ENCODE data around the gene TNN. TPM values are rescaled to one million over a fixed set of nuclear protein-coding genes. Genes with fewer than 3 reads are reported as not detected.

TNN gene
- total and polyA plus RNA-seq, 4 experiments from 2014 or later: not detected

DNA sequence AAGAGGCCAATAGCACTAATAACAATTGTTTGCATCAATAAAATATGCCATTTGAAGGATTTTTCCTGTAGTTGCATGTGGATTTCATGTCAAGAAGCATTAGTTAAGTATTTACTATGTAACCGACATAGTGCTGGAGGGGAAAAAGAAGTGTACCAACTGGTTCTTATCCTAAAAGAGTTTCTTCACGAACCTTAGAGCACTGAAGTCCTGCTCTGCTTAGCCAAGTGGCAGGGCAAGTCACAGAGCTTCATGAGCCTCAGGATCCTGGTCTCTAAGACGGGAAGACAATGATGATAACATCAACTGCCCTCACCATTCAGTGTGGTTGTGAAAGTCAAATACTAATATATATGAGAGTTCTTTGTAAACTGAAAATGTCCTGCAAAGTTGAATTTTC is 110.8 kb downstream of the TNN start:
- peaks cover 65% of the 10 kb centered on the region for H3K4me1 ChIP-seq (ENCODE audit: insufficient read depth, low read length)
- POLR2A ChIA-PET (ENCODE audit: partially characterized antibody): no interaction called here
- H3K4me1 Mint-ChIP-seq: peaks cover 59 to 89% (median 76%) of the 10 kb centered on the region in 4 donors
- no peaks in the 10 kb centered on the region for H3K27me3 ChIP-seq (ENCODE audit: insufficient read depth, low read length)
- peaks cover 29% of the 10 kb centered on the region for H3K36me3 ChIP-seq (ENCODE audit: insufficient read depth, low read length)
- no peak for DNase-seq
- no peaks in the 10 kb centered on the region for H3K27me3 Mint-ChIP-seq
- intact Hi-C loops (cut with micrococcal nuclease): no loop called here
- CTCF ChIA-PET (ENCODE audit: partially characterized antibody): interaction anchor here (1.3 to 1.7 kb wide), 3 partner anchors 10 to 32 kb away, joined by 3 to 4 read pairs (median 3); no protein-coding TSS in a partner anchor
- H3K36me3 Mint-ChIP-seq: peaks cover 73 to 81% of the 10 kb centered on the region in 2 donors
- no peaks in the 10 kb centered on the region for H3K9me3 ChIP-seq (ENCODE audit: control insufficient read depth in 1 of 2, low read length in 2 of 2)
- no peak overlapping the region for H3K4me3 ChIP-seq (ENCODE audit: low read length in 2 of 2)
- peak overlapping the region in 1 of 8 donors; percentile 12 for H3K4me3 Mint-ChIP-seq
- no peak overlapping the region for H3K27ac ChIP-seq (ENCODE audit: low read depth, low read length)
- H3K9me3 Mint-ChIP-seq: peaks cover 0 to 3% (median 0%) of the 10 kb centered on the region in 8 donors
- H3K27ac Mint-ChIP-seq: peak overlapping the region in 4 of 7 donors; percentile 40 to 90 (median 65)

DNA sequence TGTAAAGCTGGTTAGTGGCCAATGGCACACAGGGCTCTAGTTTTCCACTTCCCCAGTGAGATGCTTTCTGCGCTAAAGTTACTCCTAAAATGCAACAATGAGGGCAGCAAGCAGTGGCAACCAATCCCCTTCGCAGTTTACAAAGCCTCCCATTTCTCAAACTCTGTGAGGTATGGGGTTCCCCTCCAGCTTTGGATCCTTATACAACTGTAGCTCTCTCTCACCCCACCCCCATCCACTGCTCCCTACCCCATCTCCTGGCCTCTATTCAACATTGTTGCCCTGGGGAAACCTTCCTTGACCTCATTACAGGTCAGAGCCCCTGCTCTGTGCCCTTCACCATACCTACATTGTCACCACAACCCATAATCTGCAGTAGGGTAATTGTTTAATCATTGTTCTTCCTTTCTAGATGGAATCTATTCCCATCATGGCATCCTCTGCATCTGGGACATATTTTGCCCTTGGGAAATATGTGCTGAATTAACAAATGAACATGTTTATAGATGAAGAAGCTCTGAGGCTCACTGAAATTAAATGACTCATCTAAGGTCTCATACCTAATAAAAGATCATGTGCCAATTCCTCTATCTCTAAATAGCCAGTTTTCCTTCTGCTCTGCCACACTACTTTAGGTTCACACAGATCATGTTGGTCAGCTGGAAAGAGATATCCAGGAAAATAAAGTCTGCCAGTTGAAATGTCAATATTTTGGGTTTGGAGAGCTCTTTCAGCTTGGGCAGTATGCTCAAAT is 112.4 kb downstream of the TNN start:
- intact Hi-C loops (cut with micrococcal nuclease): no loop called here
- no peak overlapping the region for H3K4me3 ChIP-seq (ENCODE audit: low read length in 2 of 2)

DNA sequence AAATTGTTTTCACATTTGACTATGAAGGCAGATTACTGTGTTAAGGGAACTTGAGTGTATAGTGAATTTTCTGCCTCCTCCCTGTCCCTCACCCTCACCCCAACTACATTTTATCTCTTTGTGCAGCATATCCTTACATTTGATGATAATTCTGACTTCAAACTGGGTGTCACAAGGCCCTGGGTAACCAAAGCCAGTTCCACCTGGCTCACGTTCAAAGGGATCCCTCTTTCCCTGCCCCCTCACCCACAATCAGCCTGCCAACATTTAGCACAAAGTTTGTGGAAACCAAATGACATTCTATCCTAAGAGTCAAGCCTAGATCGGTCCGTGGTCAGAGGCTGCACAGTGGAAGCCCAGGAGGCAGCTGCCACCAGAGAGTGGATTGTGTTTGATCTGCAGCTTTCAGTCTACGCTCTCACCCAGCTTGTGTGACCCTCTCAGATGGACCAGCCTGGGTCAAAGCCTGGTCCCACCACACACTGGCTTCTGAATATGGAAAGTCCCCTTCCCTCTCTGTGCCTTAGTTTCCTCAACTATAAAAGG is 114.6 kb downstream of the TNN start:
- intact Hi-C loops (cut with micrococcal nuclease): no loop called here
- H3K27me3 Mint-ChIP-seq: no peaks in the 10 kb centered on the region
- Histone ChIP-seq H3K4me1 (ENCODE audit: insufficient read depth, low read length) (peaks cover 89% of the 10 kb centered on the region), H3K9me3 (ENCODE audit: control insufficient read depth in 1 of 2, low read length in 2 of 2) (no peaks in the 10 kb centered on the region), H3K27me3 (ENCODE audit: insufficient read depth, low read length) (no peaks in the 10 kb centered on the region), H3K4me3 (ENCODE audit: low read length in 2 of 2) (no peak overlapping the region), H3K36me3 (ENCODE audit: insufficient read depth, low read length) (peaks cover 21% of the 10 kb centered on the region), H3K27ac (ENCODE audit: low read depth, low read length) (no peak overlapping the region)
- ChIA-PET CTCF (ENCODE audit: partially characterized antibody) (interaction anchor here (1.1 to 1.9 kb wide), 5 partner anchors 9 to 136 kb away, joined by 3 to 7 read pairs (median 5); no protein-coding TSS in a partner anchor), POLR2A (ENCODE audit: partially characterized antibody) (interaction anchor here (1.1 kb wide), 1 partner anchor 27 kb away, joined by 3 read pairs; no protein-coding TSS in a partner anchor)
- peaks cover 68 to 97% (median 87%) of the 10 kb centered on the region in 4 donors for H3K4me1 Mint-ChIP-seq
- peak overlapping the region in 5 of 7 donors; percentile 57 to 85 (median 68) for H3K27ac Mint-ChIP-seq
- peaks cover 66 to 78% of the 10 kb centered on the region in 2 donors for H3K36me3 Mint-ChIP-seq
- H3K9me3 Mint-ChIP-seq: peaks cover 0 to 3% (median 0%) of the 10 kb centered on the region in 8 donors
- peak overlapping the region in 4 of 8 donors; percentile 6 to 58 (median 18) for H3K4me3 Mint-ChIP-seq
- DNase-seq: no peak

More for the DNA sequence above, 112.4 kb downstream of the TNN start:
- Mint-ChIP-seq H3K4me1 (peaks cover 51 to 90% (median 75%) of the 10 kb centered on the region in 4 donors), H3K27ac (peak overlapping the region in 3 of 7 donors; percentile 37 to 80 (median 43)), H3K4me3 (peak overlapping the region in 3 of 8 donors; percentile 1 to 4 (median 3)), H3K27me3 (no peaks in the 10 kb centered on the region), H3K36me3 (peaks cover 64 to 75% of the 10 kb centered on the region in 2 donors), H3K9me3 (peaks cover 0 to 3% (median 0%) of the 10 kb centered on the region in 8 donors)
- Histone ChIP-seq H3K36me3 (ENCODE audit: insufficient read depth, low read length) (peaks cover 32% of the 10 kb centered on the region), H3K4me1 (ENCODE audit: insufficient read depth, low read length) (peaks cover 68% of the 10 kb centered on the region), H3K27me3 (ENCODE audit: insufficient read depth, low read length) (no peaks in the 10 kb centered on the region), H3K9me3 (ENCODE audit: control insufficient read depth in 1 of 2, low read length in 2 of 2) (no peaks in the 10 kb centered on the region), H3K27ac (ENCODE audit: low read depth, low read length) (no peak overlapping the region)
- no peak for DNase-seq
- POLR2A ChIA-PET (ENCODE audit: partially characterized antibody): interaction anchor here (1.2 kb wide), 1 partner anchor 12 kb away, joined by 4 read pairs; the partner anchor contains the start of gene KIAA0040
- CTCF ChIA-PET (ENCODE audit: partially characterized antibody): interaction anchor here (0.9 to 2.2 kb wide), 5 partner anchors 9 to 138 kb away, joined by 3 to 9 read pairs (median 4); partner anchors contain the start of gene KIAA0040

DNA sequence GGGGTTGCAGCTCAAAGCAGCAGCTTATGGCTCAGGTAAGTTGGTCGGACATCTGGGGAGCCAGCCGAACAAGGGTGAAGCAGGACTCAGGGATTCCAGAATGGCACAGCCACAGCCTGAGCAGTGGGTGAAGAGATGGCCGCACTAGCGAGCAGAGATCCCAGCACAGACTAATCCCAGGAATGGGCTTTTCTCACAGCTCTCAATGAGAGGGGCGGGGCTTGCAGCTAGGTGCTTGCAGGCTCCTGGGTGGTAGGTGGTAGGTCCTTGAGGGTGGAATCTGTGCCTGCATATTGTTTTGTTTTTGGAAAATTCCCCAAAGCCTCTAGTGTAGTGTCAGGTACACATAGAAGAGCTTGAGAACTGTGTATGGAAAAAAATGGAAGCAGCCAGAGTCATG is 116.0 kb downstream of the TNN start:
- peaks cover 92% of the 10 kb centered on the region for H3K4me1 ChIP-seq (ENCODE audit: insufficient read depth, low read length)
- H3K36me3 ChIP-seq (ENCODE audit: insufficient read depth, low read length): peaks cover 12% of the 10 kb centered on the region
- H3K27me3 Mint-ChIP-seq: no peaks in the 10 kb centered on the region
- H3K4me1 Mint-ChIP-seq: peaks cover 71 to 97% (median 92%) of the 10 kb centered on the region in 4 donors
- ChIA-PET CTCF (ENCODE audit: partially characterized antibody) (interaction anchor here (1.0 to 1.9 kb wide), 4 partner anchors 11 to 154 kb away, joined by 3 to 7 read pairs (median 6); no protein-coding TSS in a partner anchor), POLR2A (ENCODE audit: partially characterized antibody) (interaction anchor here (0.8 kb wide), 1 partner anchor 8 kb away, joined by 3 read pairs; no protein-coding TSS in a partner anchor)
- no peaks in the 10 kb centered on the region for H3K27me3 ChIP-seq (ENCODE audit: insufficient read depth, low read length)
- H3K4me3 Mint-ChIP-seq: peak overlapping the region in 1 of 8 donors; percentile 40
- H3K27ac ChIP-seq (ENCODE audit: low read depth, low read length): no peak overlapping the region
- H3K36me3 Mint-ChIP-seq: peaks cover 65 to 76% of the 10 kb centered on the region in 2 donors
- intact Hi-C loops (cut with micrococcal nuclease): no loop called here
- H3K27ac Mint-ChIP-seq: peak overlapping the region in 2 of 7 donors; percentile 12 to 42
- H3K4me3 ChIP-seq (ENCODE audit: low read length in 2 of 2): no peak overlapping the region
- H3K9me3 Mint-ChIP-seq: peaks cover 0 to 3% (median 0%) of the 10 kb centered on the region in 8 donors
- DNase-seq: no peak
- H3K9me3 ChIP-seq (ENCODE audit: control insufficient read depth in 1 of 2, low read length in 2 of 2): no peaks in the 10 kb centered on the region

DNA sequence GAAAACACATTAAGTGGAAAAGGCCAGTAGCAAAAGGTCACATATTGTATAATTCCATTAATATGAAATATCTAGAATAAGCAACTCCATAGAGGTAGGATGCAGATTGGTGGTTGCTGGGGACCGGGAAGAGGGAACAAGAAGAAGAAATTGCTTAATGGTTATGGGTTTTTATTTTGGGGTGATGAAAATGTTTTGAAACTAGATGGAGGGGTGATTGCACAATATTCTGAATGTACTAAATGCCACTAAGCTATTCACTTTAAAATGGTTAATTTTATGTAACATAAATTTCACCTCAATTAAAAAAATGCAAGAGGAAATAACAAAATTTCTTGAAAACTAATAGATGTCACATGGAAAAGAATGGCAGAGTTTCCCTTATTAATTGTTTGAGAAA is 118.3 kb downstream of the TNN start:
- CTCF ChIA-PET (ENCODE audit: partially characterized antibody): interaction anchor here (1.7 to 7.9 kb wide), 3 partner anchors 9 to 35 kb away, joined by 5 to 69 read pairs (median 38); no protein-coding TSS in a partner anchor
- peaks cover 55 to 74% of the 10 kb centered on the region in 2 donors for H3K36me3 Mint-ChIP-seq
- DNase-seq: no peak
- H3K4me3 ChIP-seq (ENCODE audit: low read length in 2 of 2): no peak overlapping the region
- H3K27me3 Mint-ChIP-seq: no peaks in the 10 kb centered on the region
- H3K4me1 ChIP-seq (ENCODE audit: insufficient read depth, low read length): peaks cover 99% of the 10 kb centered on the region
- H3K27me3 ChIP-seq (ENCODE audit: insufficient read depth, low read length): no peaks in the 10 kb centered on the region
- H3K4me3 Mint-ChIP-seq: peak overlapping the region in 7 of 8 donors; percentile 6 to 73 (median 44)
- peaks cover 7% of the 10 kb centered on the region for H3K36me3 ChIP-seq (ENCODE audit: insufficient read depth, low read length)
- peak overlapping the region in 6 of 7 donors; percentile 31 to 75 (median 54) for H3K27ac Mint-ChIP-seq
- POLR2A ChIA-PET (ENCODE audit: partially characterized antibody): interaction anchor here (6.8 kb wide), 1 partner anchor 24 kb away, joined by 112 read pairs; no protein-coding TSS in a partner anchor
- no peaks in the 10 kb centered on the region for H3K9me3 ChIP-seq (ENCODE audit: control insufficient read depth in 1 of 2, low read length in 2 of 2)
- H3K4me1 Mint-ChIP-seq: peaks cover 82 to 100% (median 96%) of the 10 kb centered on the region in 4 donors
- H3K9me3 Mint-ChIP-seq: peaks cover 0 to 3% (median 0%) of the 10 kb centered on the region in 8 donors
- intact Hi-C loops (cut with micrococcal nuclease): no loop called here
- no peak overlapping the region for H3K27ac ChIP-seq (ENCODE audit: low read depth, low read length)

DNA sequence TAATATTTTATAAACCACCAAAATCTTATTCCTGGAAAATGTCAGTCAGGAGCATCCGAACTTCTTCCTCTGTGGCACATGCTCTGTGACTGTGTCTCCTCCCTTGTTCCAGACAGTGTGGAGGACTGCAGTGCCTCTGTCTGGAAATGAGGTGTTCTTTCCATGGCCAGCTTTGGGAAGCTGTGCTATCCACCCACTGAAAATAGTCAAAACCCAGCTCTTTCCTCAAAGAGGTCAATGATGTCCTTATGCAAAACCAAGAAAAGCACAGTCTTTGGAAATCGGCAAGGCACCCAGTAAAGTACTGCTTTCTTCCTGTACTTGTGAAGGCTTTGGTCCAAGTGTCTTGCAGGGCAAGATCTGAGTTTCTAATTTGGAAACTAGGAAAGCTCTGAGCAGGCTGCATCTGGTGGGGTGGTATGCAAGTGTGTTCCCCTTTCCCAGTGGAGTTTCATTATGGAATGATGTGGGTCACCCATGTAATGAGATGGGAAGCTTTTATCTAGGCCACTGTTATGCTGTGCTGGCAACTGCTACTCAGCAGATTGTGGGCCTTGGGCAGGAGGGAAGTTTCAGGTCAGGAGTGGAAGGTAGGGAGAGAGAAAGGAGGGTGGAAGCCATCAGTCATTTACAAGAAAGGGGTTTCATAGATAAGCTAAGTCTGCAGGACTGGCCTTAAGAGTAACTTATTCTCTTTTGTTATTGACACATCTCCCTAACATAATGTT is 119.0 kb downstream of the TNN start:
- Mint-ChIP-seq H3K9me3 (no peaks in the 10 kb centered on the region), H3K4me3 (peak overlapping the region in 7 of 8 donors; percentile 23 to 73 (median 44)), H3K36me3 (peaks cover 52 to 69% of the 10 kb centered on the region in 2 donors), H3K4me1 (peaks cover 79 to 100% (median 95%) of the 10 kb centered on the region in 4 donors), H3K27me3 (no peaks in the 10 kb centered on the region), H3K27ac (peak overlapping the region in 6 of 7 donors; percentile 43 to 90 (median 58))
- Histone ChIP-seq H3K27ac (ENCODE audit: low read depth, low read length) (no peak overlapping the region), H3K4me1 (ENCODE audit: insufficient read depth, low read length) (peaks cover 99% of the 10 kb centered on the region), H3K27me3 (ENCODE audit: insufficient read depth, low read length) (no peaks in the 10 kb centered on the region), H3K4me3 (ENCODE audit: low read length in 2 of 2) (no peak overlapping the region), H3K36me3 (ENCODE audit: insufficient read depth, low read length) (peaks cover 7% of the 10 kb centered on the region), H3K9me3 (ENCODE audit: control insufficient read depth in 1 of 2, low read length in 2 of 2) (no peaks in the 10 kb centered on the region)
- no peak for DNase-seq
- intact Hi-C loops (cut with micrococcal nuclease): no loop called here
- ChIA-PET POLR2A (ENCODE audit: partially characterized antibody) (interaction anchor here (1.2 to 6.8 kb wide), 3 partner anchors 23 to 163 kb away, joined by 4 to 112 read pairs (median 11); partner anchors contain the start of gene MRPS14), CTCF (ENCODE audit: partially characterized antibody) (interaction anchor here (1.6 to 7.9 kb wide), 7 partner anchors 9 to 131 kb away, joined by 4 to 69 read pairs (median 38); no protein-coding TSS in a partner anchor)
